ENCODE data around the gene RFPL4AL1. TPM values are rescaled to one million over a fixed set of nuclear protein-coding genes. Genes with fewer than 3 reads are reported as not detected.

Gene RFPL4AL1
- total RNA-seq (2022; extraction: Qiagen RNA extraction), result 0.12 to 0.13 TPM in 2 of 5 replicates, not detected in the others

DNA sequence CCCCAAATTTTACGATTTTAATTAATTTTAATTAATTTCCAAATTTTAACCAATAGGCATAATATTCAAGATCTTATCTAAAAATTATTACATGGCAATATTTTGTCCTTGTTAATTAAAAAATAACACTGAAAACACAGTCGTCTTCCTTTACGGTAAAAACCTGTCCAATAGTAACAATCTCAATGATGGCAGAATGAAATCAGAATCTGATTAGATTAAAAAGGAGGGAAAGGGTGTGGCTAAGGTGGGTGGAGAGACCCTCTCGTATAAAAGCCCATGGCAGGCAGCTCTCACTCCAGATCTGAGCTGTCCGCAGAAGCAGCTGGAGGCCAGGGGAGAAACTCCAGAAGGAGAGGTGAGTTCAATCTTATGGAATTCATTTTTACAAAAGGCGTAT lies at the start of gene RFPL4AL1:
RFPL4AL1 (plus strand) TSS at position 301 of the 400 bp plus-strand sequence. CDS start 2,687 bp downstream, outside the sequence.

DNA sequence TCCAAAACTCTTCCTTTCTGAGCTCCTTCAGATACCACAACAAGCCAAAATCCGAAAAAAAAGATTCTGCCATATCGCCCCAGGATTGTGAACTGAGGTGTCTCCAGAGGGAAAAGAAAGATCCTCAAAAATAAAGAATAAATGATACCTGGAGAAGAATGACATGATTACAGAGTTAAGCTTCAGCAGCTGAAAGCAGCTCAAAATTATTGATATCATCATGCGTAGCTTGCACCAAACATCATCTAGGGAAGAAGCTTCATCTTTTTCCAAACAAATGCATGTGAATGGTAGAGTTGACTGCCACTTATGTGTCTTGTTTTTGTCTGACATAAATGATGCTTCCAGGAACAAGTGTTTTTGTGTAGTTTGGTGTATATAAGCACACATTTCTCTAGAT lies 30.6 kb upstream of the RFPL4AL1 start, which contains the start of gene NLRP9:
NLRP9 (minus strand) TSS at position 101 of the 400 bp plus-strand sequence; CDS start at position 73, 28 bp downstream.

DNA sequence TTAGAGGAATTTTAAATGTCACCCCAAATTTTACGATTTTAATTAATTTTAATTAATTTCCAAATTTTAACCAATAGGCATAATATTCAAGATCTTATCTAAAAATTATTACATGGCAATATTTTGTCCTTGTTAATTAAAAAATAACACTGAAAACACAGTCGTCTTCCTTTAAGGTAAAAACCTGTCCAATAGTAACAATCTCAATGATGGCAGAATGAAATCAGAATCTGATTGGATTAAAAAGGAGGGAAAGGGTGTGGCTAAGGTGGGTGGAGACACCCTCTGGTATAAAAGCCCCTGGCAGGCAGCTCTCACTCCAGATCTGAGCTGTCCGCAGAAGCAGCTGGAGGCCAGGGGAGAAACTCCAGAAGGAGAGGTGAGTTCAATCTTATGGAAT lies 10.1 kb upstream of the RFPL4AL1 start, which contains the start of gene RFPL4A:
RFPL4A (plus strand) TSS at position 301 of the 400 bp plus-strand sequence. CDS start 2,704 bp downstream, outside the sequence.

Other genes starting within 250 kb of the RFPL4AL1 start
- gene SBK2, start 232.0 kb upstream of the RFPL4AL1 start, total RNA-seq (2022; extraction: Qiagen RNA extraction), result 1.3 to 2.6 TPM (median 1.8 TPM) in 5 replicates
- 1.3 to 2.6 TPM (median 2.1 TPM) in 5 replicates for gene SBK3, start 223.6 kb upstream of the RFPL4AL1 start, total RNA-seq (2022; extraction: Qiagen RNA extraction)
- gene ZNF579, start 188.3 kb upstream of the RFPL4AL1 start, total RNA-seq (2022; extraction: Qiagen RNA extraction), result 21.6 to 43.3 TPM (median 36.5 TPM) in 5 replicates
- 17.4 to 26.1 TPM (median 24.0 TPM) in 5 replicates for gene FIZ1, start 169.6 kb upstream of the RFPL4AL1 start, total RNA-seq (2022; extraction: Qiagen RNA extraction)
- 12.1 to 17.2 TPM (median 16.1 TPM) in 5 replicates for gene ZNF524, start 168.8 kb upstream of the RFPL4AL1 start, total RNA-seq (2022; extraction: Qiagen RNA extraction)
- 6.8 to 13.4 TPM (median 11.9 TPM) in 5 replicates for gene ZNF865, start 163.5 kb upstream of the RFPL4AL1 start, total RNA-seq (2022; extraction: Qiagen RNA extraction)
- 4.7 to 6.7 TPM (median 5.4 TPM) in 5 replicates for gene ZNF784, start 144.6 kb upstream of the RFPL4AL1 start, total RNA-seq (2022; extraction: Qiagen RNA extraction)
- 26.5 to 51.9 TPM (median 48.8 TPM) in 5 replicates for gene ZNF580, start 128.1 kb upstream of the RFPL4AL1 start, total RNA-seq (2022; extraction: Qiagen RNA extraction)
- gene ZNF581, start 125.5 kb upstream of the RFPL4AL1 start, total RNA-seq (2022; extraction: Qiagen RNA extraction), result 37.3 to 44.0 TPM (median 42.8 TPM) in 5 replicates
- 12.0 to 20.4 TPM (median 19.0 TPM) in 5 replicates for gene CCDC106, start 120.9 kb upstream of the RFPL4AL1 start, total RNA-seq (2022; extraction: Qiagen RNA extraction)
- gene U2AF2, start 114.1 kb upstream of the RFPL4AL1 start, total RNA-seq (2022; extraction: Qiagen RNA extraction), result 234 to 285 TPM (median 273 TPM) in 5 replicates
- gene EPN1, start 93.9 kb upstream of the RFPL4AL1 start, total RNA-seq (2022; extraction: Qiagen RNA extraction), result 121 to 214 TPM (median 210 TPM) in 5 replicates
- gene NLRP9, start 30.7 kb upstream of the RFPL4AL1 start, total RNA-seq (2022; extraction: Qiagen RNA extraction), result not detected in 5 replicates
- gene RFPL4A, start 10.0 kb upstream of the RFPL4AL1 start, total RNA-seq (2022; extraction: Qiagen RNA extraction), result 0.61 to 1.2 TPM (median 0.88 TPM) in 5 replicates
- 0.04 TPM in 1 of 5 replicates, not detected in the others for gene NLRP11, start 62.9 kb downstream of the RFPL4AL1 start, total RNA-seq (2022; extraction: Qiagen RNA extraction)
- gene NLRP4, start 67.4 kb downstream of the RFPL4AL1 start, total RNA-seq (2022; extraction: Qiagen RNA extraction), result not detected in 5 replicates
- gene NLRP13, start 163.2 kb downstream of the RFPL4AL1 start, total RNA-seq (2022; extraction: Qiagen RNA extraction), result not detected in 5 replicates
- gene NLRP8, start 178.7 kb downstream of the RFPL4AL1 start, total RNA-seq (2022; extraction: Qiagen RNA extraction), result not detected in 5 replicates
- gene NLRP5, start 217.7 kb downstream of the RFPL4AL1 start, total RNA-seq (2022; extraction: Qiagen RNA extraction), result 0.03 to 0.08 TPM (median 0.07 TPM) in 5 replicates

Data from A549 treated with dexamethasone at 1 μM for 4 hours (cell line).